ENCODE measurements around the gene PIMREG.

DNA sequence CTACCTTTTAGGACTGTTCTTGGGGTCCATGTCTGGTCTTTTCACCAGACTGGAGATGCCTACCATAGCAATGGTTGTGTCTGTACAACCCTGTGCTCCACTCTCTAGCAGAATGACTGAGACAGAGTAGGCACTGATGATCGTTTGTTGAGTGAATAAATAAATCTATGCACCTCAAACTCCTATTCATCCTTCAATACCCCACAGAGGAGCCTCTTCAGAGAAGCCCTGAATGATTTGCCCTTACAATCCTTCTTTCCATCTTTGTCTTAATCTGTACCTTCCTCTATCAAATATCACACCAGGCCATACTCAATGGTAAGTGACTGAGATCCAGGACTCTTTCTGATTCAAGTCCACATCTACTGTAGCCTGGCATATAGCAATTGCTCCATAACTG, 23.3 kb downstream of the PIMREG start:
- TF ChIP-seq POLR2AphosphoS5 (IDR thresholded peaks at IDR 0.05; ENCODE audit: borderline replicate concordance, low read depth, low read length): no peak
- no peak for TF ChIP-seq EZH2 (IDR thresholded peaks at IDR 0.05)
- TF ChIP-seq FOXP2 (optimal IDR thresholded peaks at IDR 0.05; ENCODE audit: control extremely low read depth, extremely low read length, insufficient read depth): no peak
